Stimulated activated CD8-positive, alpha-beta memory T cell treated with anti-CD3 and anti-CD28 coated beads, Interleukin-12 subunit alpha, Interleukin-12 subunit beta, amount 100 ng/mL, for 24 hours (primary cell): Measurements from ENCODE around the gene PSMD12.
"Not testable (repeated sequence)": the region's sequence is repeated elsewhere in the genome, so short reads cannot be mapped to it uniquely, and the experiment has no call there.

Experiments used
- DNase-seq: peaks from one replicate; pipeline ENCODE4 v3.0.0-alpha.2; 2020; ENCODE audit errors: extremely low read depth

The PSMD12 gene

DNA sequence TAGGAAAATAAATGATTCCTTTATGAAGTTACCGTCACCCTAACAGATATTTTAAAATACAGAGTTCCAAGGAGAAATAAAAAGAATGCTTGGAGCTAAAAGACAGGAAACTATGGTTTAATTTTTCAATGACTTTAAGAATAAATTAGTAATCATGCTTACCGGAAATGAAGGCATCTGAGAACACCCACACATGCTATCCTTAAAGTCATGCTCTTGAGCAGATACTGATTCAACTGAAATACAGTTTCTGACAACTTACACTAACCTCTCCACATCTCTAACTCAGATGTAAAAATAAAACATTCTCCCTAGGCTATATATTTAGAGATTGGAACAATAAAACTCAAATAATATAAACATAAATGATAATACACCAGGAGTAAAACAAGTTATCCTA lies 7.8 kb downstream of the PSMD12 start:
- no peak for DNase-seq

GRCh38 chr17:67353929-67354574 lies 12.3 kb downstream of the PSMD12 start:
- no peak for DNase-seq

DNA sequence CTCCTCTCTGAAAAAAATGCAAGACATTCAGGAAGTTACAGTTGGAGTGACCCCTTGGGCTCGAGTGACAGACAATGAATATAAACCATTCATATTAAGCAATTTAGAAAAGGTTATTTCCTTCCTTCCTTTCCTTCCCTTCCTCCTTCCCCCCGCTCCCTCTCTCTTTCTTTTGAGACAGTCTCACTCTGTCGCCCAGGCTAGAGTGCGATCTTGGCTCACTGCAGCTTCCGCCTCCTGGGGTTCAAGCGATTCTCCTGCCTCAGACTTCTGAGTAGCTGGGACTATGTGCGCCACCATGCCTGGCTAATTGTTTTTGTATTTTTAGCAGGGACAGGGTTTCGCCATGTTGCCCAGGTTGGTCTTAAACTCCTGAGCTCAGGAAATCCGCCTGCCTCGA lies 13.2 kb downstream of the PSMD12 start:
- no peak for DNase-seq

- no peak for DNase-seq
Observed at GRCh38 chr17:67349420-67349819, 17.0 kb downstream of the PSMD12 start.

DNA sequence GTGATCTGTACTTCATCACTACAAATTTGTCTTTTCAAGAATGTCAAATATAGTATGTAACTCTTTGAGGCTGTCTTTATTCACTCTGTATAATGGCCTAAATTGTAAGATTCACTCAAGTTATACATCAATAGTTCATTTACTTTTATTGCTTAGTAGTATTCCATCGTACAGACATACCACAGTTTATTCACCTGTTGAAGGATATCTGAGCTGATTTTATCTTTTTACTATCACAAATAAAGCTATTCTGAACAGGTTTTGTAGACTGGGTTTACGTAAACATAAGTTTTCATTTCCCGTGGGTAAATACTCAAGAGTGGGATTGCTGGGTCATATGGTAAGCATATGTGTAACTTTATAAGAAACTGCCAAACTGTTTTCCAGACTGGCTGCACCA lies 18.6 kb downstream of the PSMD12 start:
- DNase-seq, result no peak

- DNase-seq, result no peak
Observed at GRCh38 chr17:67343237-67343636, 23.1 kb downstream of the PSMD12 start.

DNA sequence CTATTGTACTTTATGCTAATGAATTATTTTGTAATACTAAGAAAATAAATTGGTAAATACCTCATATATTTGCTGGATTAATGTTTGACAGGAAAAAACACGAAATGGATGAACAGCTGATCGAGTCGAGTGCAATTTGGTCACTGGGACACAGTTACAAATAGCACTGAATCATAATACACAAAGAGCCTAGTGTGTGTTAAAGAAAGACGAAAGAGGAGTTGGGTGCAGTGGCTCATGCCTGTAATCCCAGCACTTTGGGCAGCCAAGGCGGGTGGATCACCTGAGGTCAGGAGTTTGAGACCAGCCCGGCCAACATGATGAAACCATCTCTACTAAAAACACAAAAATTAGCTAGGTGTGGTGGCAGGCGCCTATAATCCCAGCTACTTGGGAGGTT lies 28.0 kb downstream of the PSMD12 start:
- DNase-seq, result not testable (repeated sequence)

DNA sequence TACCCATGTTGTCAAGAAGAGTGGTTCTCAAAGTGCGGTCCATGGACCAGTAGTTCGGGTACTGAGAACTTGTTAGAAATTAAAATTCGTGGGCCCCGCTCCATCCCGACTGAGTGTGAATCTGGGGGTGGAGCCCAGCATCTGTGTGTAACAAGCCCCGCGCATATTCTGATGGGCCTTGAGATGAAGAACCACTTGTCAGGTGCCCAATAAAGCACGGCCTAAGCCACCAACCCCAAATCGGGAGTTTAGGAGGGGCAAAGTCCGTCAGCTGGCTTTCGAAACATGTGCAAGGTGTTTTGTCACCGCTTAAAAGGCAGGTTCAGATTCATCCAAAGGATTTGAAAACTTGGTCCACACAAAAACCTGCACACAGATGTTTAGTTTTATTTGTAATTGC lies 29.5 kb downstream of the PSMD12 start:
- DNase-seq, result no peak

DNA sequence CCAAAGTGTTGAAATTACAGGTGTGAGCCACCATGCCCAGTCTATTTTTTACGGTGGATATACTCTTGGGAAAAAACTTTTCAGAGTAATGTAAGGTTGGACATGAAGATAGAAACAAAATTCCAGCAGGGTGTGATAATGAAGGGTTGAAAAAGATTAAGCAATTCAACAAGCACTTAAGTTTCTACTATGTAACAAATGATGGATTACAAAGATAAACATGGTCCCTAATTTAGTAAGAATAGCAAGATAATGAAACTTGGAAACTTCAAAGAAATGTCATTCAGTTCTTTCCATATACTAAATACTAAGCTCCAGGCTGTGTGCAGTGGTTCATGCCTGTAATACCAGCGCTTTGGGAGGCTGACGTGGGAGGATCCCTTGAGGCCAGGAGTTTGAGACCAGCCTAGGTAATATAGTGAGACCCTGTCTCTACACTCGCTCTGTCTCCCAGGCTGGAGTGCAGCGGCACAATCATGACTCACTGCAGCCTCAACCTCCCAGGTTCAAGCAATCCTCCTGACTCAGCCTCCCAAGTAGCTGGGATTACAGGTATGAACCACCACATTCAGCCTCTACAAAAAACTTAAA lies 31.0 kb downstream of the PSMD12 start:
- DNase-seq, result no peak

- DNase-seq, result not testable (repeated sequence)
Observed at GRCh38 chr17:67332162-67332508, 34.2 kb downstream of the PSMD12 start.

GRCh38 chr17:67331381-67332161 lies 34.8 kb downstream of the PSMD12 start:
- DNase-seq, result not testable (repeated sequence)

GRCh38 chr17:67328026-67328425 lies 38.4 kb downstream of the PSMD12 start:
- DNase-seq, result no peak

GRCh38 chr17:67326959-67327745 lies 39.2 kb downstream of the PSMD12 start:
- not testable (repeated sequence) for DNase-seq

GRCh38 chr17:67326440-67326839 lies 39.9 kb downstream of the PSMD12 start:
- no peak for DNase-seq

DNA sequence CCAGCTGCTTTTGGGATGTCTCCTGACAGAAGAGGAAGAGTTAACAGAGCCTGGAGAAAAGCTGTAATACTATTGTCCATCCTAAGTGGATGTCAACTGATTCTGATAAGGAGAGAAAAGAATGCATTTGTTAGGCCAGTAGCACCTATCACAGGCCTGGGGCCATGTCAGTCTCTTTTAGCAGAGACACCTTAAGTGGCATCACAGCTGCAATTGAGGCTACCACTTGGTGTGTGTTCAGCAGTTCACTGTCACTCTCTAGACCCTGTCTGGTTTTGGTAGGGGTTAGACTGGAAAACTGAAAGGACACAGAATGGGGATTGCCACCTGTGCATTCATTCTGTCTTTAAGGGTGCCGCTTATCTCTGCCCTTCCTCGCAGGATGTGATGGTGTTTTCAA lies 42.0 kb downstream of the PSMD12 start:
- DNase-seq, result no peak

- no peak for DNase-seq
Observed at GRCh38 chr17:67323445-67323844, 42.9 kb downstream of the PSMD12 start.

GRCh38 chr17:67322042-67322787 lies 44.2 kb downstream of the PSMD12 start:
- no peak for DNase-seq

GRCh38 chr17:67321486-67321885 lies 44.9 kb downstream of the PSMD12 start:
- DNase-seq, result not testable (repeated sequence)

DNA sequence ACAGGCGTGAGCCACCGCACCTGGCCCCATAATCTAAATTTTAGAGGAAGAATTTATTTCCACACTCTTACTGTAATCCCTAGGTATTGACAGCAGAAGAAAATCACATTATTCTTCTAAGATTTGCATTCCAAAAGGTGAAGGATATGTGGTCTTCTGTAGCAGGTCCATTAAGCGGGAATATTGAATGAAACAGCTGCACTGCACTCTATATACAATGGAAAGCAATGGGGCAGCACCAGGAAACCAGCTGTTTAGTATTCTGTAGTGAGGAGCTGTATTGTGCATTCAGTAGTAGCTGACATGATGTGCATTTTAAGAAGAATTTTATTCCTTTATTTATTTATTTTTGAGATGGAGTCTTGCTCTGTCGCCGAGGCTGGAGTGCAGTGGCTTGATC lies 49.6 kb downstream of the PSMD12 start:
- no peak for DNase-seq

DNA sequence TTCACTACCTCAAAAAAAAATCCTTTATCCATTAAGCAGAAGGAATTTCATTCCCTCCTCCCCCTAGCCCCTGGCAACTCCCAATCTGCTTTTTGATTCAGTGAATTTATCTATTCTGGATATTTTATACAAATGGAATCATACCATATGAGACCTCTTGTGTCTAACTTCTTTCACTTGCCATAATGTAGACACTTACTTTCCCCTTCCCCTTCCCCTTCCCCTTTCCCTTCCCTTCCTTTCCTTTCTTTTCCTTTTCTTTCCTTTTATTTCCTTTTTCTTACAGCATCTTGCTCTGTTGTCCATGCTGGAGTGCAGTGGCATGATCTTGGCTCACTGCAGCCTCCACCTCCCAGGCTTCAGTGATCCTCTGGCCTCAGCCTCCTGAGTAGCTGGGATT lies 50.5 kb downstream of the PSMD12 start:
- DNase-seq, result no peak

DNA sequence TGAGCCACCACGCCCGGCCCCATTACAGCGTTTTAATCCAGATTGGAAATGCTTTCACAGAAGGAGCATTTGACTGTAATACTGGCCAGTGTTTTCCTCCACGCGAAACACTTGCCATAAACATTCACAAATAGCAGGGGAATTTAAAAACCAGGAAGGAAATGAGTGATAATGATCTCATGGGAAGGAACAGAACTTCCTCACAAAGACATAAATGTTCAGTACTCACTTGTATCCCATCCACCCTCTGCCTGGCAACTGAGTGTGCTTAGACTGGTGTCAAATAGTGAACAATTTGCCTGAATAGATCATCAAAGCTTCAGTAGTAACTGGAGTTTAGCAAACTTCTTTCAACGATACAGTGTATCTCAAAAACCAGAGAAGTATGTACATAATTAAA lies 54.1 kb downstream of the PSMD12 start:
- DNase-seq, result no peak

DNA sequence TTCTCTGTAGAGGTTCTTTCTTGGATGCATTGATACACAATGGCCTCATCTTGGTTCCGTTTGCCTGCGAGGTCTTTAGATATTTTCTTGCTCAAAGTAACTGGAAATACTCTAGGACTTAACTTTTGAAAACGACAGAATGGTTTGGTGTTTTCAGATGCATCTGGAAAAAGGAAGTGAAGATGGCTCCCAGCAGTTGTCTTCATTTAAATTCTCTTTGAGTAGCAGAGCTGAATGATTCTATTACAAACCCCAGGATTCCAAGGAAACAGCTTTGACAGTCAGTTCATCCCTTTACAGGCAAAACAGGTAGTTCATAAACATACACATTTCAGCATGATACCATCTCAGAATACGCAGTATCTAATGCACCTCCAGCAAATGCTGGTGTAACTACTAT lies 54.8 kb downstream of the PSMD12 start:
- DNase-seq, result no peak
